Fibroblast of mammary gland (primary cell): ENCODE data around the gene CHD1L.

ENCODE experiments used
- DNase-seq: peaks from one replicate; pipeline ENCODE4 v3.0.0-alpha.2; 2010; ENCODE audit warnings: low read depth
- H3K4me3 ChIP-seq: 2 replicates; pipeline ENCODE4 v1.5.1; 2011; ENCODE audit warnings: low read depth, mild to moderate bottlenecking, low read length, moderate library complexity; ENCODE audit not compliant: control insufficient read depth
- CTCF ChIP-seq: conservative IDR thresholded peaks from 2 replicates; pipeline ENCODE4 v1.5.1; 2011; ENCODE audit warnings: low read depth, low read length, inconsistent platforms; ENCODE audit not compliant: control insufficient read depth, insufficient read depth

Gene CHD1L

GRCh38 chr1:147246044-147246690 lies 3.7 kb downstream of the CHD1L start:
- TF ChIP-seq CTCF: no peak
- peak; percentile 10 for DNase-seq
- H3K4me3 ChIP-seq: no peak overlapping the region

GRCh38 chr1:147246910-147247655 lies 4.6 kb downstream of the CHD1L start:
- peak; percentile 7 for DNase-seq
- TF ChIP-seq CTCF: no peak
- H3K4me3 ChIP-seq: no peak overlapping the region

- no peak for TF ChIP-seq CTCF
- no peak for DNase-seq
- no peak overlapping the region for H3K4me3 ChIP-seq
Measured at GRCh38 chr1:147247656-147248238, 5.3 kb downstream of the CHD1L start.

GRCh38 chr1:147252540-147252939 lies 10.1 kb downstream of the CHD1L start:
- TF ChIP-seq CTCF: no peak
- no peak for DNase-seq
- no peak overlapping the region for H3K4me3 ChIP-seq

- H3K4me3 ChIP-seq: no peak overlapping the region
- no peak for DNase-seq
- TF ChIP-seq CTCF: no peak
Measured at GRCh38 chr1:147260956-147261355, 18.5 kb downstream of the CHD1L start.

- DNase-seq: peak; percentile 82
- TF ChIP-seq CTCF: no peak
Measured at GRCh38 chr1:147264158-147264768, 21.8 kb downstream of the CHD1L start.

More at GRCh38 chr1:147264158-147264768, 21.8 kb downstream of the CHD1L start:
- H3K4me3 ChIP-seq: no peak overlapping the region
